SH-SY5Y (cell line): ENCODE measurements around the gene SIK3.

Source experiments
- GATA2 ChIP-seq: IDR thresholded peaks from 2 replicates; pipeline ENCODE4 v1.6.1; 2011; ENCODE audit warnings: mild to moderate bottlenecking, low read depth, low read length
- GATA3 ChIP-seq: IDR thresholded peaks from 2 replicates; pipeline ENCODE4 v1.6.1; 2011; ENCODE audit warnings: low read depth, mild to moderate bottlenecking, low read length, moderate library complexity

DNA sequence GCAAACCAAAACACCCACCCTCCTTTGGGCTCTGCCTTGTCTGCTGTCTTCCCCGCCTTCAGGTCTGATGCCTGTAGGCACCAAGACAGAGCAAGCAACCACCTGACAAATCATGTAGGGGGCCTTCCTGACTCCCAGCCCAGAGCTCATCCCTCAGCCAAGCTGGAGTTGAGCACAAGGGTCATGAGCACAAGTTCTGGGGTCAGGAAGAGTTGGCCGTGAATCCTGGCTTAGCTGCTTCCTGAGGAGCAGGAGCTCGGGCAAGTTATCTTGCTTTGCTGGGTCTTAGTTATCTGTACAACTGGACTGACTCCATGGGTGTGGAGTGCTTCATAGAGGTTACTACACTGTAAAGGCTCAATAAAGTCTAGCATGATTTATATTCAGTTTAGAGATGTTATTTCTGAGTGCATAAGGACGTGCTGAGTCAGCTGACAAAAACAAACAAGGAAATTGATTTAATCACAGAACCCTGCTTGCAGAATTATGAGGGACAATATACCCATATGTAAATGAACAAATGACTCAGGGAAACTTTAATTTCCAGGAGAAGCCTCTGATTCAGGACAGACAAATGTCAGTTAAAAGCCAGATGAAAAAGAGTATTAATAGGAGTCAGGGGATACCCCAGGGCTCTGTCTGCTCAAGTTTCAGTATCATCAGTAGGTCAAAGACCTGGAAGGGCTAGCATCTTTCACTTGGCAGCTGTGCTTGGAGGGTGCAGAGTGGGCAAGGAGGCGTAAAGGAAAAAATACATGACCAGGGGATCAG lies 245.8 kb downstream of the SIK3 start:
- TF ChIP-seq GATA2 (no peak), GATA3 (no peak)
